Measurements from ENCODE around the gene COL11A2. TPM values are rescaled to one million over a fixed set of nuclear protein-coding genes. Genes with fewer than 3 reads are reported as not detected.

Gene COL11A2
- total RNA-seq, 1 donor from 2014 or later, result 3.8 TPM

DNA sequence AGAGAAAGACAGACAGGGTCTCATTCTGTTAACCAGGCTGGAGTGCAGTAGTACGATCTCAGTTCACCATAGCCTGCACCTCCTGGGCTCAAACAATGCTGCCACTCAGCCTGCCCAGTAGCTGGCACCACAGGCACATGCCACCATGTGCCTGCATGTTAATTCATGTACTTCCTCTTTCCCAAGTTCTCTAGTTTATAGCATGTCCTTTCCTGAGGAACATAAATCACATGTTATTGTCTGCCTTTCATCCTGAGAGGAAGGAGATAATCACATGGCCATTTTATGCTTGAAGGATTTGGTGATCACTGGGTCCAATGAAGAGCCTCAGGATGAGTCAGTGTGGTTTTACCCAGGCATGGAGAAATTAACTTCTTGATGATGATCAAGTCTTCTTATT is 47.9 kb downstream of the COL11A2 start:
- Mint-ChIP-seq H3K27me3 (ENCODE audit: unreplicated experiment) (no peaks in the 10 kb centered on the region), H3K9me3 (ENCODE audit: unreplicated experiment) (peaks cover 3% of the 10 kb centered on the region), H3K4me1 (ENCODE audit: low read depth, unreplicated experiment) (no peaks in the 10 kb centered on the region), H3K27ac (ENCODE audit: unreplicated experiment) (no peak overlapping the region), H3K36me3 (ENCODE audit: unreplicated experiment) (no peaks in the 10 kb centered on the region), H3K4me3 (ENCODE audit: unreplicated experiment) (no peak overlapping the region)
- no peak for DNase-seq
- TF ChIP-seq CTCF (IDR thresholded peaks at IDR 0.05; ENCODE audit: partially characterized antibody, unreplicated experiment), result no peak

GRCh38 chr6:33143113-33143770 is 49.0 kb downstream of the COL11A2 start:
- no peak overlapping the region for H3K27ac Mint-ChIP-seq (ENCODE audit: unreplicated experiment)
- H3K4me3 Mint-ChIP-seq (ENCODE audit: unreplicated experiment), result no peak overlapping the region
- H3K4me1 Mint-ChIP-seq (ENCODE audit: low read depth, unreplicated experiment), result no peaks in the 10 kb centered on the region

DNA sequence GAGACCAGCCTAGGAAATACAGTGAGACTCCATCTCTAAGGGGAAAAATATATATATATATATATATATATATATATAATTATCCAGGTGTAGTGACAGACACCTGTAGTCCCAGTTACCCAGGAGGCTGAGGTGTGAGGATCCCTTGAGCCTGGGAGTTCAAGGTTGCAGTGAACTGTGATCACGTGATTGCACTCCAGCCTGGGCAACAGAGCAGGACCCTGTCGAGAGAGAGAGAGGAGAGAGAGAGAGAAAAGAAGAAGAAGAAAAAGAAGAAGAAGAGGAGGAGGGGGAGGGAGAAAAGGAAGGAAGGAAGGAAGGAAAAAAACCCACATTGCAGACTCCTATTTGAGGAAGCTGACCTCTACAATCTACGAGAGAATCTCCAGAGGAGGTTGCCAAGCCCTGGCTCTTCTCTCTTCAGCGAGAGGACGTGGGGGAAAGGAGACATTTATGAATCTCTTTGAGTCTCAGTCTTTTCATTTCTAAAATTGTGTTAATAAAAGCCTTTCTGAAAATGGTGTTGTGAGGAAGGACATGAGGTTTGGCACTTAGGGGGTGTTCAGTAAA is 49.7 kb downstream of the COL11A2 start:
- no peak overlapping the region for H3K4me3 Mint-ChIP-seq (ENCODE audit: unreplicated experiment)
- no peaks in the 10 kb centered on the region for H3K36me3 Mint-ChIP-seq (ENCODE audit: unreplicated experiment)
- H3K9me3 Mint-ChIP-seq (ENCODE audit: unreplicated experiment), result peaks cover 3% of the 10 kb centered on the region
- no peak overlapping the region for H3K27ac Mint-ChIP-seq (ENCODE audit: unreplicated experiment)
- no peak for DNase-seq
- no peak for TF ChIP-seq CTCF (IDR thresholded peaks at IDR 0.05; ENCODE audit: partially characterized antibody, unreplicated experiment)
- H3K4me1 Mint-ChIP-seq (ENCODE audit: low read depth, unreplicated experiment), result no peaks in the 10 kb centered on the region
- no peaks in the 10 kb centered on the region for H3K27me3 Mint-ChIP-seq (ENCODE audit: unreplicated experiment)

More at GRCh38 chr6:33143113-33143770, 49.0 kb downstream of the COL11A2 start:
- Mint-ChIP-seq H3K9me3 (ENCODE audit: unreplicated experiment) (peaks cover 3% of the 10 kb centered on the region), H3K36me3 (ENCODE audit: unreplicated experiment) (no peaks in the 10 kb centered on the region), H3K27me3 (ENCODE audit: unreplicated experiment) (no peaks in the 10 kb centered on the region)
- DNase-seq, result no peak
- no peak for TF ChIP-seq CTCF (IDR thresholded peaks at IDR 0.05; ENCODE audit: partially characterized antibody, unreplicated experiment)

DNA sequence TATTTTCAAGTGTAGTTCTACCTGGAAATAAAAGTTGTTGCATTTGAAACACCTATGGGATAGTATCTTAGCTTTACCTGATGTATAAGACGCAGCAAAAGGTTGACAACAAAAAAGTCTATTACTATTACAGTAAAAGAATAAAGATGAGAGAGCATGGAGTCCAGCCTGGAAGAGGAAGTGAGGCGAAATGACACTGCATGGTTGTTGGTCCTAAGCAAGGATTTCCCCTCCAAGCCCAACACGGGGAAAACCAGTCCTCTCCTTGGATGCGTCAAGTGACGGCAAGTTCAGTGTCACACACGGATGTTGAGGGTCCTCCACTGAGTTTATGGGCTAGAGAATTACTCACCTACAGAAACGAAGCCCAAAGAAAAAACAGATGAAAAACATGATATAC is 51.7 kb downstream of the COL11A2 start:
- DNase-seq, result no peak
- TF ChIP-seq CTCF (IDR thresholded peaks at IDR 0.05; ENCODE audit: partially characterized antibody, unreplicated experiment), result no peak
- Mint-ChIP-seq H3K9me3 (ENCODE audit: unreplicated experiment) (peaks cover 3% of the 10 kb centered on the region), H3K27ac (ENCODE audit: unreplicated experiment) (no peak overlapping the region), H3K27me3 (ENCODE audit: unreplicated experiment) (no peaks in the 10 kb centered on the region), H3K4me3 (ENCODE audit: unreplicated experiment) (no peak overlapping the region), H3K36me3 (ENCODE audit: unreplicated experiment) (no peaks in the 10 kb centered on the region), H3K4me1 (ENCODE audit: low read depth, unreplicated experiment) (no peaks in the 10 kb centered on the region)

GRCh38 chr6:33139596-33140206 is 52.6 kb downstream of the COL11A2 start:
- DNase-seq, result no peak
- no peak overlapping the region for H3K4me3 Mint-ChIP-seq (ENCODE audit: unreplicated experiment)
- peaks cover 3% of the 10 kb centered on the region for H3K9me3 Mint-ChIP-seq (ENCODE audit: unreplicated experiment)
- no peak overlapping the region for H3K27ac Mint-ChIP-seq (ENCODE audit: unreplicated experiment)
- TF ChIP-seq CTCF (IDR thresholded peaks at IDR 0.05; ENCODE audit: partially characterized antibody, unreplicated experiment), result no peak
- no peaks in the 10 kb centered on the region for H3K36me3 Mint-ChIP-seq (ENCODE audit: unreplicated experiment)
- H3K27me3 Mint-ChIP-seq (ENCODE audit: unreplicated experiment), result no peaks in the 10 kb centered on the region
- no peaks in the 10 kb centered on the region for H3K4me1 Mint-ChIP-seq (ENCODE audit: low read depth, unreplicated experiment)

All from glutamatergic neuron (in vitro differentiated cells).